Ishikawa (cell line): ENCODE data around the gene SLC22A16.

Source experiments
- CEBPB ChIP-seq: IDR thresholded peaks from 2 replicates; pipeline ENCODE4 v1.6.1; 2012
- CREB1 ChIP-seq: IDR thresholded peaks from 2 replicates; pipeline ENCODE4 v1.6.1; 2012; ENCODE audit warnings: low read depth
- EGR1 ChIP-seq: IDR thresholded peaks from 2 replicates; pipeline ENCODE4 v1.6.1; 2012
- EP300 ChIP-seq: IDR thresholded peaks from 2 replicates; pipeline ENCODE4 v1.6.1; 2012; ENCODE audit warnings: borderline replicate concordance
- FOXM1 ChIP-seq: IDR thresholded peaks from 2 replicates; pipeline ENCODE4 v1.6.1; 2012; ENCODE audit warnings: low read depth, borderline replicate concordance
- MAX ChIP-seq: IDR thresholded peaks from 2 replicates; pipeline ENCODE4 v1.6.1; 2012
- NFIC ChIP-seq: IDR thresholded peaks from 2 replicates; pipeline ENCODE4 v1.6.1; 2012
- RAD21 ChIP-seq: IDR thresholded peaks from 2 replicates; pipeline ENCODE4 v1.6.1; 2012; ENCODE audit warnings: low read depth
- REST ChIP-seq: IDR thresholded peaks from 2 replicates; pipeline ENCODE4 v1.6.1; 2012; ENCODE audit warnings: low read depth, mild to moderate bottlenecking
- TAF1 ChIP-seq: IDR thresholded peaks from 2 replicates; pipeline ENCODE4 v1.6.1; 2012; ENCODE audit warnings: low read depth, mild to moderate bottlenecking
- TCF12 ChIP-seq: IDR thresholded peaks from 2 replicates; pipeline ENCODE4 v1.6.1; 2012; ENCODE audit warnings: low read depth
- TEAD4 ChIP-seq: IDR thresholded peaks from 2 replicates; pipeline ENCODE4 v1.6.1; 2012
- USF1 ChIP-seq: IDR thresholded peaks from 2 replicates; pipeline ENCODE4 v1.6.1; 2012
- YY1 ChIP-seq: IDR thresholded peaks from 2 replicates; pipeline ENCODE4 v1.6.1; 2012; ENCODE audit warnings: low read depth
- ZBTB7A ChIP-seq: IDR thresholded peaks from 2 replicates; pipeline ENCODE4 v1.6.1; 2012; ENCODE audit warnings: low read depth

SLC22A16 gene

GRCh38 chr6:110468731-110469130 lies 7.7 kb downstream of the SLC22A16 start:
- no peak for TF ChIP-seq CEBPB
- no peak for TF ChIP-seq RAD21
- TF ChIP-seq NFIC = no peak
- TF ChIP-seq FOXM1 = no peak
- no peak for TF ChIP-seq CREB1
- no peak for TF ChIP-seq ZBTB7A
- TF ChIP-seq EGR1 = no peak
- no peak for TF ChIP-seq TAF1
- TF ChIP-seq TEAD4 = no peak
- TF ChIP-seq USF1 = no peak
- TF ChIP-seq MAX = no peak
- no peak for TF ChIP-seq YY1
- TF ChIP-seq TCF12 = no peak

- TF ChIP-seq YY1 (no peak), CREB1 (no peak), RAD21 (no peak), USF1 (no peak), MAX (no peak), TEAD4 (no peak), CEBPB (no peak), EP300 (no peak), ZBTB7A (no peak), FOXM1 (no peak), TCF12 (no peak), NFIC (no peak), EGR1 (no peak), REST (no peak), TAF1 (no peak)
These were observed 8.8 kb downstream of the SLC22A16 start for GRCh38 chr6:110467566-110468140.

- TF ChIP-seq MAX (no peak), ZBTB7A (no peak), TEAD4 (no peak), EP300 (no peak), TCF12 (no peak), REST (no peak), USF1 (no peak), EGR1 (no peak), CREB1 (no peak), TAF1 (no peak)
These were observed 13.4 kb downstream of the SLC22A16 start for GRCh38 chr6:110462884-110463481.

- TF ChIP-seq EGR1 = no peak
- TF ChIP-seq CREB1 = no peak
- no peak for TF ChIP-seq FOXM1
- TF ChIP-seq ZBTB7A = no peak
- no peak for TF ChIP-seq RAD21
- TF ChIP-seq TAF1 = no peak
- no peak for TF ChIP-seq USF1
- no peak for TF ChIP-seq REST
These were observed 15.0 kb downstream of the SLC22A16 start for GRCh38 chr6:110461376-110461775.
